GM21825 (cell line): ENCODE measurements around the gene MED31.
"Not testable (repeated sequence)": the region's sequence is repeated elsewhere in the genome, so short reads cannot be mapped to it uniquely, and the experiment has no call there.

Experiments
- ATAC-seq: cut with Tn5 transposase; IDR thresholded peaks from one replicate; pipeline ENCODE4 v1.9.1; 2021; ENCODE audit warnings: mild to moderate bottlenecking, moderate library complexity; ENCODE audit not compliant: unreplicated experiment

MED31 gene

DNA sequence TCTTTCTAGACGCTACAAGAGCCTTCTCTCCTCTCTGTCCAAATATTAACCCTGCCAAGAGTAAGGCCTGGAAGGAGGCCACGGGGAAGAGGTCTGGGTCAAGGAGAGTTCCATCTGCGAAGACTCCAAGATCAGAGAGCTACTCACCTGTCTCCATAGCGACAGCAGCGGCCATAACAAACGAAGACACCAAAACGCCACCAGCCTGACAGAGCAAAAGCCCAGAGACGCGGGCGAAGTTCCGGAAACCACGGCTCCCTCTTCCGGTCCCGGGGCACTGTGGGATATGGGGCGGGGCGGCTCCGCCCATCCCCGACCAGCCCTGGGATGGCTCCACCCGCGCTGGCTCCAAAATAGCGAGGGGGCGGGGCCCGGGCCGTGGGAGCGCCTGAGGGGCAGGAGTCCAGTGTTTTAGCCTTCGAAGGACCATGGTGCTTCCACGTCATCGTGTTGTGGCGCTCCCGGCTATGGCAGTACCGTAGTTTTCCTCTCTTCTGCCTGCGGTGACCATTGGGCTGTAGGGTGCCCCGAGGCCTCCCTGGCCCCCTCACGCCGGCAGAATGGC lies at the start of gene MED31, which contains the start of gene C17orf100:
Gene MED31 (minus strand): TSS at position 252 of the 565 bp plus-strand sequence. CDS start 77 bp downstream, at position 175.
Gene C17orf100 (plus strand): TSS at position 409 of the 565 bp plus-strand sequence. CDS start 152 bp downstream, at position 561.
- ATAC-seq = peak; percentile 89

GRCh38 chr17:6700948-6701307 lies 49.5 kb upstream of the MED31 start:
- no peak for ATAC-seq

DNA sequence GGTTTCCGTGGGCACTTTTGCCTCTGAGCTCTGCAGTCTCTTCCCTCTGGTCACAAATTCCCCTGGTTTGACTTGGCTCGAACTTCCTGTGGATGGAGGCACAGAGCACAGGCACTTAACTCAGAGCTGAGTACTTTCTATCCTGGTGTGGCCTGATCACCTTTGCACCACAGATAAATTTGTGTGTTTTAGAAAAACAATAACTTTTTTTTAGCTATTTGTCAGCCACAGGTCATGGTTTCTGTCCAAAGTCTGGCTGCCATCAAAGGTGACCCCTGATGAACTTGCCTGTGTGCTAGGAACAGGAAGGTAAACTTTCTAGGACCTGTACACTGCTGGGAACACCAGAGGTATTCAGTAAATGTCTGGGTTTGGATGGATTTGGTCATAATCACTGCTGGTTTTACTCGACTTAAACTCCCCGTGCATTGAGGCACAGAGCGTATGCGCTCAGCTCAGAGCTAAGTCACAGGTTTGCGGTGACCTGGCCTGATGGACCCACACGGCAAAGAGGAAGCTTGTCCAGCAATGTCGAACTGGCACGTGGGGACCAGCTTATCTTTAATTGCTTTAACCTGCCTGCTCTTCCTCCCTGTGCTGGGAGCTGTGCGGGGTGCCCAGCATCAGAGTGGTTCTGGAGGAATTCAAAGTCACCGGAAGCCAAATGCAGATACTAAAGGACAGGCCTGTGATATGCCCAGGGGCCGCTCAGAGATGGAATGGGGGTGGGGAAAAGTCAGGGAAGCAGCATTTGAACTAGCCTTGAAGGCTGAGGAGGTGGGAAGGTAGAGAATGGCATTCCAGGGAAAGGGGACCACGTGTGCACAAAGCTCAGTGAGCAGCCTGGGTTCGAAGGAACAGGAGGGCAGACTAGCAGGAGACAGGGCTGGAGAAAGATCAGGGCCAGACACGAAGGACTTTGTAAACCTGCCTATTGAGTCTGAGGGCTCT lies 48.9 kb upstream of the MED31 start:
- ATAC-seq = no peak

DNA sequence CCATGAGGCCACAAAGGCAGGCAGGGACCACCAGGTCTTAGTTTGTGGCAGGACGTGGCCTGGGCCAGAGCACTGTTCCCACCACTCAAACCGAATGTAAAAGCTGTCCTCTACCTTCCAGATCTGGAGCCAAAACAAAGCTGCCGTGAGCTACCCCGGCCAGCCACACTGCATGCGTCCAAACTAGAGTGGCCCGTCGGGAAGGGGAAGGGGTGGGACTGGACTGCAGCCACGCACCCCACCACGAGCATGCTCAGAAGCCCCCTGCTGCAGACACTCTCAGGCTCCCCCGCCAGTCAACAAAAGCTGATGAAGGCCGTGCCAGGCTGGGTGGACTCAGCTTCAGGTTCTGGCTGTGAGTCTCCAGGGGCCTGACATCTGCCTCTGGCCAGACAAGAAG lies 46.6 kb upstream of the MED31 start:
- no peak for ATAC-seq

GRCh38 chr17:6696906-6697305 lies 45.5 kb upstream of the MED31 start:
- no peak for ATAC-seq

DNA sequence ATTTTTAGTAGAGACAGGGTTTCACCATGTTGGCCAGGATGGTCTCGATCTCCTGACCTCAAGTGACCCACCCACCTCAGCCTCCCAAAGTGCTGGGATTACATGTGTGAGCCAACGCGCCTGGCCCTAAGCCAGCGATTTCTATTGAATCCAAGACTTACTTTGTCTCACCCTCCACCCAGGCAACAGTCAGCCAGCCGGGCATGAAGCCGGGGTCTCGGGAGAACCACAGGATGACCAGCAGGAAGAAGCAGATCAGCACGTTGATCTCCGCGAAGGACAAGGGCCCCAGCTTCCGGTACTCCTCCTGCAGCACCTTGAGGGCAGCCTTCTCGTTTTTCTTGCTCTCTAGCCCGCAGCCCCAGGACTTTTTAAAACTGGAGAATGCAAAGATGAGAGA lies 44.2 kb upstream of the MED31 start:
- ATAC-seq = no peak

DNA sequence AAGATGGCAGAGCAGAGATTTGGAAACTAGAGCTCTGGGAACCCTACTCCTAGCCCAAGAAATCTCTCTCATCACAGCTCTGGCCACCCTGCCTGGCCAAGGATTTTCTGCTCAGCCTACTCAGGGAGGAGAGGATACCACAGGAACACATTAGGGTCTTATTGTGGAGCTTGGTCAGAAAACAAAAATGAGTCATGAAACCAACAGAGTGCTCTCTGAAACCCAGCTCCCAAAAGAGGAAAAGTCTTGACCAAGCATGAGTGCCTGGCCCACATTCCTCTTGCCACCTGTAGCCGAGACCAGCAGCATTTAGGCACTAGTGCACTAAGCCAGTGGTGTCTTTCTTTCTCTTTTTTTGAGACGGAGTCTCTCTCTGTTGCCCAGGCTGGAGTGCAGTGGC lies 43.6 kb upstream of the MED31 start:
- ATAC-seq = no peak

GRCh38 chr17:6691958-6692357 lies 40.6 kb upstream of the MED31 start:
- not testable (repeated sequence) for ATAC-seq

DNA sequence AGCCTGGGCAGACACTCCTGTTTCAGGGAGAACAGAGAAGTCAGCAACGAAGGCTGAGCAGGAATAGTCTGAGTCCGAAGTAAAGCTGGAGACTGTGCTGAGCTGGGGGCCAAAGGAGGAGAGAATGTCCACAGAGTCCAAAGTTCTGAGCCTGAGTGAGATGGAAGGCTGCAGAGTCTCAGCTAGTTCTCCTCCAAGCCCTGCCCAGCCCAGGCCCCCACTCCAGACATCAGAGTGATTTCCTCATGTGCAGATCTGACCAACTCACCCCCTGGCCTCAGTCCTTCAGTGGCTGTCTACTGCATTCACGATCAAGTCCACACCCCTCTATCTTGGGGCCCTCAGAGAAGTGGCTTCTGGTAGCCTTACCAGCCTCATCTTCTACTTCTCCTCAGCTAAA lies 40.1 kb upstream of the MED31 start:
- ATAC-seq = no peak

DNA sequence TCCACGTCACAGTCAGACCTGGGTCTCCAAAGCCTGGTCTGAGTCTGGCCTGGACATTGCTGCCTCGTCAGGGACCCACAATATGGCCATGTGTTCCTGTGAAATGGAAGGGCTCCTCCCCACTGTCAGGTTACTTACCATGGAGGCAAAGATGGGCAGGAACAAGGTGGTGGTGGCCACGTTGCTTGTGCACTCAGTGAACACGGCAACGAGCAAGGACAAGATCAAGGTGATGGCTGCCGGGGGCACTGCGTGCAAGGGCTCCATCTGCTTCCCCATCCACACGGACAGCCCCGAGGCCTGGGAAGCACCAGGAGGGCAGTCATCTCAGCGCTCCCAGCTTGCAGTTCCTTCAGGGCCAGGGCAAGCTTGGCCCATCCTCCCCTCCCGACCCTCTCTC lies 39.2 kb upstream of the MED31 start:
- ATAC-seq = no peak

GRCh38 chr17:6688944-6689343 lies 37.5 kb upstream of the MED31 start:
- no peak for ATAC-seq

- ATAC-seq = no peak
Observed at GRCh38 chr17:6686026-6686425, 34.6 kb upstream of the MED31 start.

DNA sequence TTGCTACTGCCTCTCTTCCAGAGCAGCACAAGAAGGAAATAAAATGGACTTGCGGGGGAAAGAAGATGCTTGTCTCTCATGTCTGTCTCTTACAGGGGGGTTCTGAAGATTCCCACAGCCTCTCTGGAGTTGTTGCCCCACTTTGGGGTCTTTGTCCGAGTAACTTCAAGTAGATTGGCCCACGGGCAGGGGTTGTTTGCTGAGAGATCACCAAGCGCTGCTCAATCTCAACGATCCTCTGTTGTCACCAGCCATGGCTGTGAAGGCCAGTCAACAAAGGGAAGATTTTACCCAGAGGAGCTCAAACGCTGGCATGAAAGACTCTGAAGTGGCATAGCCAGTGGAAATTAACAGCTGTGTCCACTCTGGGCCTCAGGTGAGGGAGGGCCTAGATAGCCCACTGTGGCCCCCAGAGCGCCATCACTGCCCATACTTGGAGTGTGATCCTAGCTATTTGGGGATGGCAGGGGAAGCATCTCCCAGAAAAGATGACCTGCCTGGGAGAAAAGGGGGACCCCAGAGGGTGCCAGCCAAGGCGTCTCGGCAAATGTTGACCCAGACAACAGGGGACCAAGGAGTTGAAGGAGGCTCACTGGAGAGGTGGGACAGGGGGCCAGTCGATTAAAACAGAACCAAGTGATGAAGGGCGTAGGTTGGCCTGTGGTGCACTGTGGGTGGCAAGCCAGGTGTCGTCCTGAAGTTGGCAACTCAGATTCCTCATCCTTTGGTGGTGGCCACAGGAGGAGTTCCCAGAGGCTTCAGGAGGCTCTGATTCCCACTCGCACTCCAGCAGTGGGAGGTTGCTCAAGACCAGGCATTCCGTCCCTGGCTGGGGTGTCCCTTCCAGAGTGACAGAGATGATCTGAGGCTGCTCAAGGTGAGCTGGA lies 33.7 kb upstream of the MED31 start:
- no peak for ATAC-seq

- no peak for ATAC-seq
Observed at GRCh38 chr17:6684460-6684783, 33.0 kb upstream of the MED31 start.

DNA sequence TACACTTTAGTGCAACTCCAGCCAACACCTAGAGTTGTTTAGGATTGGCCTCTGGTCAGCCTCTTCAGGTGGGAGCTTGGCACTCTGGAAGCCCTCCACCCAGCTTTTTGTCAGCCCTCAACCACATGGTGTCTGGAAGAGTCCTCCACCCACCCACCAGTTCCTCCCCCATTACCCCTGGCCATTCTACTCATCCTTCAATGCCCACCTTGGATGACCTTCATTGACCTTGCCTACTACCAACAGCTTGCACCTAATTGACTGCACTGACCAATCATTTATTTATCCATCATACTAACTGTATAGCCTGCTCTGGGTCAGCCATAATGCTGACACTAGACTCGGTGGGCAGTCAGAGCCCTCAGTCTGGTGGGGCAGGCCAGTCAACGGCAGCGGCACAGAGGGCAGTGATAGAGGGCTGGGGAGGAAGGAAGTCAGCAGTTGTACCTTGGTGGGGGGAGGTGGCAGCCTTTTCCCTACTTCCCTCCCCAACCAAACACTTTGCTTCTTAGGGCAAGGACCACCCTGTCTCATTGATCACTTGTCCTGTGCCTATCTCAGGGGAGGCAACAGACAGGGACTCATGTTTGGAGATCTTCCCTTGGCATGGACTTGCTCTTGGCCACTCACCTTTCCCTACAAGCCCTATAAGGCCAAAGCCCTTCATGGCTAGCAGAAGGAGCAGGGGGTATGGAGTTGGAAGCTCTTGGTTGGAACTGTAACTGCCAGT lies 32.5 kb upstream of the MED31 start:
- ATAC-seq = no peak

- no peak for ATAC-seq
Observed at GRCh38 chr17:6683081-6683684, 31.8 kb upstream of the MED31 start.

GRCh38 chr17:6682339-6682738 lies 30.9 kb upstream of the MED31 start:
- ATAC-seq = no peak

DNA sequence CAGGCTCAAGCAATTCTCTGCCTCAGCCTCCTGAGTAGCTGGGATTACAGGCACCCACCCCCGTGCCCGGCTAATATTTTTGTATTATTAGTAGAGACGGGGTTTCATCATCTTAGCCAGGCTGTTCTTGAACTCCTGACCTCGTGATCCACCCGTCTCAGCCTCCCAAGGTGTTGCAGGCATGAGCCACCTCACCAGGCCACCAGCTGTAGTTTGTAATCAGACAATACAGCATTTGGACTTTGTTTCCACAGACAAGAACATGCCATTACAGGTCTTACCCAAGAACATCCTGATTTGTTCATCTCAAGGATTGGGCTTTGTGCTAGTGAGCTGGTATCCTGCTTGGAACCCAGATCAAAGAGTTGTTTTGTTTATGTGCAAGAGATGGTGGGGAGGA lies 30.3 kb upstream of the MED31 start:
- no peak for ATAC-seq

GRCh38 chr17:6681176-6681575 lies 29.8 kb upstream of the MED31 start:
- ATAC-seq = no peak

DNA sequence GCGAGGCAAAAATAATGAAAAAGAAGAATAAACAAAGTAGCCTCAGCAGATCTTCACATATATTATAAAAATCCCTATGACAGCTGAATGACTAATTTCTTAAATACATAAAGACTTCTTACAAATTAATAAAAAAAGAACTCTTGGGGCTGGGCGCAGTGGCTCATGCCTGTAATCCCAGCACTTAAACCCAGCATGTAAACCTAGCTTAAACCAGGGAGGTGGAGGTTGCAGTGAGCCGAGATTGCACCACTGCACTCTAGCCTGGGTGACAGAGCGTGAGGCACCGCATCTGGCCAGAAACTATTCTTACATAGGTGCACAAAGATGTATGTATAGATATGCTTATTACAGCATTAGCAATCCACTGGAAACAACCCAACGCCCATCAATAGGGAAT lies 27.8 kb upstream of the MED31 start:
- no peak for ATAC-seq
